ENCODE results near the gene NRG3. TPM values are rescaled to one million over a fixed set of nuclear protein-coding genes. Genes with fewer than 3 reads are reported as not detected.

The NRG3 gene
- total RNA-seq, 1 experiment from 2014 or later, result not detected

- no peak overlapping the region for H3K9ac ChIP-seq (ENCODE audit: low read length)
- CTCF ChIA-PET, result no interaction called here
- intact Hi-C loops (cut with micrococcal nuclease), result no loop called here
- no peak overlapping the region for H3K27ac ChIP-seq (ENCODE audit: low read depth, low read length)
- DNase-seq (ENCODE audit: low read depth, low spot score) (no peak), ATAC-seq (no peak)
- BruUV-seq (replicated peaks), result no TSS peak
- no peaks in the 10 kb centered on the region for H3K4me1 ChIP-seq (ENCODE audit: control insufficient read depth in 1 of 2, insufficient read depth in 2 of 2, low read length in 2 of 2)
- H4K20me1 ChIP-seq (ENCODE audit: insufficient read depth), result no peaks in the 10 kb centered on the region
- peaks cover 4 to 22% of the 10 kb centered on the region in 2 experiments; a peak in 2 of 4 replicates for H3K9me3 ChIP-seq (ENCODE audit: control insufficient read depth in 1 of 2, insufficient read depth in 1 of 2, low read depth in 1 of 2, low read length in 2 of 2)
- no peaks in the 10 kb centered on the region for H3K9me2 ChIP-seq (ENCODE audit: insufficient read depth)
- H3K4me2 ChIP-seq (ENCODE audit: low read length), result no peak overlapping the region
- TF ChIP-seq CTCF (IDR thresholded peaks at IDR 0.05 in 2 of 3, conservative IDR thresholded peaks at IDR 0.05 in 1 of 3; ENCODE audit: borderline replicate concordance in 1 of 3, insufficient read depth in 1 of 3, low read depth in 2 of 3, low read length in 2 of 3) (no peak), CEBPB (IDR thresholded peaks at IDR 0.05; ENCODE audit: low read depth) (no peak), SIN3A (IDR thresholded peaks at IDR 0.05; ENCODE audit: low read depth) (no peak), EZH2 (IDR thresholded peaks at IDR 0.05) (no peak), EGR1 (IDR thresholded peaks at IDR 0.05; ENCODE audit: low read depth) (no peak), RAD21 (IDR thresholded peaks at IDR 0.05; ENCODE audit: low read depth) (no peak), REST (IDR thresholded peaks at IDR 0.05; ENCODE audit: low read depth) (no peak), EZH2phosphoT487 (IDR thresholded peaks at IDR 0.05; ENCODE audit: borderline replicate concordance) (no peak), POLR2AphosphoS5 (IDR thresholded peaks at IDR 0.05; ENCODE audit: low read depth, low read length) (no peak), POLR2A (IDR thresholded peaks at IDR 0.05; ENCODE audit: borderline replicate concordance, extremely low read depth, insufficient read depth, insufficient read length) (no peak), SRF (IDR thresholded peaks at IDR 0.05; ENCODE audit: low read depth) (no peak), ZBTB33 (IDR thresholded peaks at IDR 0.05; ENCODE audit: extremely low read depth, insufficient replicate concordance, low read length) (no peak), SP1 (IDR thresholded peaks at IDR 0.05; ENCODE audit: low read depth) (no peak), JUND (IDR thresholded peaks at IDR 0.05) (no peak), CBX3 (IDR thresholded peaks at IDR 0.05; ENCODE audit: low read depth) (no peak), ATF3 (IDR thresholded peaks at IDR 0.05) (no peak), MAX (IDR thresholded peaks at IDR 0.05) (no peak)
- H3K36me3 ChIP-seq (ENCODE audit: control insufficient read depth in 1 of 2, insufficient read depth in 2 of 2, low read length in 2 of 2), result no peaks in the 10 kb centered on the region
- H3K27me3 ChIP-seq (ENCODE audit: insufficient read depth, low read length), result no peaks in the 10 kb centered on the region
- POLR2A ChIA-PET, result no interaction called here
- no peak overlapping the region for H3K4me3 ChIP-seq (replicated peaks in 1 of 2; ENCODE audit: low read depth in 1 of 2, low read length in 2 of 2)
- RAD21 ChIA-PET (ENCODE audit: low non-redundant PET in 1 of 2, low total read pairs in 2 of 2, uncharacterized antibody in 2 of 2, unreplicated experiment in 2 of 2), result no interaction called here
- no peak overlapping the region for H2AFZ ChIP-seq (ENCODE audit: low read depth, low read length, poor library complexity, severe bottlenecking)
- no peaks in the 10 kb centered on the region for H3K79me2 ChIP-seq (ENCODE audit: insufficient read depth, low read length)
These were observed 887.6 kb downstream of the NRG3 start for GRCh38 chr10:82762641-82763040.
